NCI-H226 (cell line): ENCODE results near the gene KRTAP10-2.

Experiments
- DNase-seq: peaks from one replicate; pipeline ENCODE4 v3.0.0-alpha.2; 2015

KRTAP10-2 gene

DNA sequence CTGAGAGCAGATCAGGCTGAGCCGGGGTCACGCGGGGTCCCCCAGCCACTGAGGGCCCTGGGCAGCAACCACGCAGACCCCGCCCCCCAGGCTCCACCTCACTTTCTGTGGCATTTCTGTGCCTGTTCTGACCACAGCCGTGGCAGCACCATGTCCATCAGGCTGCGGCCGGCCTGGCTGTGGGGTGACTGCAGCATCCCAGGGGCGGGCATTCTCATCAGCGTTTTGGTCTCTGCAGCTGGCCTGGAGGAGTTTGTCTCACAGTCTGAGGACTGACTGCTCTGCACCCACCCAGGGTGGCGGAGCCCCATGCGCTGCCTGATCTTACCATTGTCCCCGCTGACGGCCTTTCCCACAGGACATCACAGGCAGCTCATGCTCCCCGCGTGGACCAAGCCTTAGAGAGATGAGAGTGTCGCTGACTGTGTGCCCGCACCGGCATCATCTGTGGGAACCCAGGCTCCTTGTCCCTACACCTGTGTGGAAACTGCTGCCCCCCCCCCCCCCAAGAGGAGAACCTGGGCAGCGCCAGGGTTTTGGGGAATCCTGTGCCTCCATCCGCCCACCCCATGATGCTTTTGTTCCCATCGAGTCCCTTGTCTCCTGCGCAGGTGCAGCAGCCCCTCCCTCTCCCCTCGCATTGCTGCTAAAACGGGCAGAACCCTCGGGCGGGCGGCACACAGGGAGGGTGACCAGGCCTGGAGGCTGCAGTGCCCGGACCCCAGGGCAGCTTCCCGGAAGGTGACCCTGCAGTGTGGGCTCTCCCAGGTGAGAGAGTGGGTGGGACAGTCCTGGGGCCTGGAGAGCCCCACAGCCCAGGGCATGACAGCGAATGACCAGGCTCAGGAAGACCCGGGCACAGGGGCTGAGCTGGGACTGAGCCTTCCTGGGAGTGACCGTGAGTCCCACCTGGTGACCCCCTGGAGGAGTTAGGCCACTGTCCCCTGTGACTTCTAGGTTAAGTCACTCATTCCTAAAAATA is 13.1 kb downstream of the KRTAP10-2 start:
- no peak for DNase-seq

DNA sequence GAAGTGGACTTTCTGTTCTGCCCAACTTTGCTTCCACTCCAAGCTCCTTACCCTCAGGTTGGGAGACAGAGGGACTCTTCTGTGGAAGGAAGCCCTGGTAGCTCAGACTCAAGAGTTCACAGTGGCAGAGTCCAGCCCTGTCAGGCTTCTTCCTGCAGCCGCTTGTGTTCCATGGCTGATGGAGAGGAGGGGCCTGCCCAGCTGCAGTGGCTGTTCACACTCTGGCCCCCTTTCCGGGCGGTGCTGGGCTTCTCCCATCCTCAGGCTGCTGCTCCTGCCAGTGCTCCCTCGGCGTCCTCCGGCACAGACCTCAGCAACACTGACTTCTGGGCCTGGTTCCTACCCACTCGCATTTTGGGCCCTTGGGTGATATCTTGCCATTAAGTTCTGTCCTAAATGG is 15.3 kb downstream of the KRTAP10-2 start:
- DNase-seq, result no peak

DNA sequence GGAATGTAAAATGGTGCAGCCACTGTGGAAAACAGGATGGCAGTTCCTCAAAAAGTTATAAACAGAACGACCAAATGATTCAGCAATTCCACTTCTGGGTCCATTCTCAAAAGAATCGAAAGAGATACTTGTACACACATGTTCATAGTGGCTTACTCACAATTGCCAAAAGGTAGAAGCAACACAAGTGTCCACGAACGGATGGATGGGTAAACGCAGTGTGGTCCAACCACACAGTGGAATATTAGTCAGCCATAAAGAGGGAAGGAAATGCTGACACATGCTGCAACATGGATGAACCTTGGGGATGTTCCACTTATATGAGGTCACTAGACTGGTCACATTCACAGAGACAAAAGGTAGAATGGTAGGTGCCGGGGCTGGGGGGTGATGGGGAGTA is 16.6 kb downstream of the KRTAP10-2 start:
- DNase-seq, result no peak

DNA sequence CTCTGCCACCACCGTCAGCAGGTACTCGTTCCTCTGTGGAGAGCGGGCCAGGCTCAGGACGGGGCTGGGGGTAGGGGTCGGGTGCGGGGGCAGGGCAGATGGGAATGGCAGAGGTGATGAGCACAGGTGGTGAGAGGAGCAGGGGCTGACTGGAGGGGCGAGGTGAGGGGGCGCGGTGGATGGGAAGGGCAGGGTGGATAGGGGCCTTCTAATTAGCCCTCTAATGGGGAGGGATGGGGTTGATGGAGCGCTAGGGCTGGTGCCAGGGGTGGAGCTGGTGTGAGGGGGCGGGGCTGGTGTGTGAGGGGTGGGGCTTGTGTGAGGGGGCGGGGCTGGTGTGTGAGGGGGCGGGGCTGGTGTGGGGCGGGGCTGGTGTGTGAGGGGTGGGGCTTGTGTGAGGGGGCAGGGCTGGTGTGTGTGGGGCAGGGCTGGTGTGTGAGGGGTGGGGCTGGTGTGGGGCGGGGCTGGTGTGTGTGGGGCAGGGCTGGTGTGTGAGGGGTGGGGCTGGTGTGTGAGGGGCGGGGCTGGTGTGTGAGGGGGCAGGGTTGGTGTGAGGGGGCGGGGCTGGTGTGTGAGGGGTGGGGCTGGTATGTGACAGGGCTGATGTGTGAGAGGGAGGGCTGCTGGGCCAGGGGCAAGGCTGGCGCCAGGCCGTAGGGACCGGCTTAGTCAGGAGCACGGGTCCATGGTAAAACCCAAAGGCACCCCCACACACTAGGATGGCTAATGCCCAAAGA is 17.2 kb downstream of the KRTAP10-2 start:
- no peak for DNase-seq

DNA sequence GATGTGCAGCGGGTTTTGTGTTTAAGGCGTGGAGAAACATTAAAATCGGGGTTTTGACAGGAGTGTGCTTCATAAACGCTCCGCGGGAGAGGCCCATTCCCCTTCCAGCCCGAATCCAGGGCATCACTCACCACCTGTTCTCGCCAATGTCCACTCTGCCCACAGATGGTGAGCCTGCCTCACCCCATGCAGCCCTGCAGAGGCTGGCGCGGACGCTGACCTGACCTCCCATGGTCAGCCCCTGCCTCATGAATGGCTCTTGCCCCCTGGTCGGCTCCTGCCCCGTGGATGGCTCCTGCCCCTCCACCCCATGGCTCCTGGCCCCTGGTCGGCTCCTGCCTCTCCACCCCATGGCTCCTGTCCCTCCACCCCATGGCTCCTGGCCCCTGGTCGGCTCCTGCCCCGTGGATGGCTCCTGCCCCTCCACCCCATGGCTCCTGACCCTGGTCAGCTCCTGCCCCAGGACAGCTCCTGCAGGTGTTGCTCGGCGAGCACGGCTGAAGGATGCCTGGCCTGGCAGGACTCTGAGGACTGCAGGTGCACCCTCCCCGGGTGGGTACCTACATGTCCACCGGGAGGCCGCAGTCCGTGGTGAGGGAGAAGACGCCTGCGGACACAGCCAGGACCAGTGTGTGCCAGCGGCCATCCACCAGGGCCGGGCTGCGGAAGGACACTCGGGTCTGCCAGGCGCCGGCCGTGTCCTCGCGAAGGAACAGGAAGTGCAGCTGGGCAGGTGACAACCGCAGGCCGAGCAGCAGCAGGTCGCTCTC is 18.0 kb downstream of the KRTAP10-2 start:
- no peak for DNase-seq

DNA sequence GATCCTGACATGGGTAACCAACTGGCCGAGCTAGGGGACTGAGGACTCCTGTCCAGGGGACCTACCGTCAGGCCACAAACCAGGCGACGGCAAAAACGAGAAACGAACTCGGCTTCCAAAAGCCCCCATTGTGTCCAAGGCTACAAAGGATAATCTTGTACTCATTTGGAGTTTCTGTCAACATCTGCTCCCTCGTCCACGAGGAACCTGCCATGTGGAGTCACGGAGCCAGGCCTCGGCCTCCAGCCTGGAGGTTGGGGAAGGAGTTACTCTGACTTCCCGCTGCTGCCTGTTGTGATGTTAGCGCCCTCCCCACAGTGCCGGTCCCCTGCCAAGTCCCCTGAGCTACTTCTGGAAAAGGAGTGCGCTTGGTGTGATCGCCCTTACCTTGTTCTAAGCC is 18.6 kb downstream of the KRTAP10-2 start:
- DNase-seq, result no peak

DNA sequence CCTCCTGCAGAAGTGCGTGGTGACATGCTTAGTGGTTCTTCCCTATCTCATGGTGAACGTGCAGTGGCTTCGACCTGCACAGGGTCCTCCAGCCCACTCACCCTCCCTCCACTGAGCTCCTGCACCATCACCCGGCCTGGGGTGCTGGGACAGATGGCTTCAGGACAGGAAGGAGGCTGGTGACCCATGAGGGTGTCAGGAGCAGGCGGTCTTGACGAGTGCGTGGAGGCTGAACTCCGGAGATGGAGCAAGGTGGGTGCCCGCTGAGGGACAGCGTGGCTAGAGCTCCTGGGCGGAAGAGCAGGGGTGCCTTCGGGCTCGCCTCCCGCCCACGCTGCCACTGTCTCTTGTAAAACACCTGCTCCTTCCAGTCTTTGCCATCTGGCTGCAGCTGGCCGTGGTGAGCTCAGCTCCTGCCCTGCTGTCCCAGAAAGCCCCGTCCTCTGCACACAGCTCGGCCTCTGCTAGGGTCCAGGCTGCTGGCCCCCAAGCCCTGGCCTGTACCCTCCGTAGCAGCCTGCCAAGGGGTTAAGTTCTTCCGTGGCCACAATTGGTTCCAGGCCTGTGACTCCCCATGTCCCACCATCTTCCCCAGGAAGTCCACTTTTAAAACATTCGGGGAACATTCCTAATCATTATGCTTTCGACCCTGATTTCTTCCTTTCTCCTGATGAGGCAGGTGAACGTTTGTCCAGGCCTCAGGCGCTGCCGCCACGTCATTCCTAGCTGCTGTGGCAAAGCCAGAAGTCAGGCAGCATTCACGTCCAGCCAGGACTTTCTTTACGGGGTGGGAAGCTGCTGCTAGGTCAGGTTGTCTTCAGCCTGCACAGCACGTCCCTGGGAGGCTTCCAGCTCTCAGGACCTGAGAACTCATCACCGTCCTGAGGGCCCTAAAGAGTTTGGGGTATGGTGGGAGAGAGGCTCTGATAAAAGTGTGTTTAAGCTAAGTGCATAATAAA is 19.4 kb downstream of the KRTAP10-2 start:
- no peak for DNase-seq

DNA sequence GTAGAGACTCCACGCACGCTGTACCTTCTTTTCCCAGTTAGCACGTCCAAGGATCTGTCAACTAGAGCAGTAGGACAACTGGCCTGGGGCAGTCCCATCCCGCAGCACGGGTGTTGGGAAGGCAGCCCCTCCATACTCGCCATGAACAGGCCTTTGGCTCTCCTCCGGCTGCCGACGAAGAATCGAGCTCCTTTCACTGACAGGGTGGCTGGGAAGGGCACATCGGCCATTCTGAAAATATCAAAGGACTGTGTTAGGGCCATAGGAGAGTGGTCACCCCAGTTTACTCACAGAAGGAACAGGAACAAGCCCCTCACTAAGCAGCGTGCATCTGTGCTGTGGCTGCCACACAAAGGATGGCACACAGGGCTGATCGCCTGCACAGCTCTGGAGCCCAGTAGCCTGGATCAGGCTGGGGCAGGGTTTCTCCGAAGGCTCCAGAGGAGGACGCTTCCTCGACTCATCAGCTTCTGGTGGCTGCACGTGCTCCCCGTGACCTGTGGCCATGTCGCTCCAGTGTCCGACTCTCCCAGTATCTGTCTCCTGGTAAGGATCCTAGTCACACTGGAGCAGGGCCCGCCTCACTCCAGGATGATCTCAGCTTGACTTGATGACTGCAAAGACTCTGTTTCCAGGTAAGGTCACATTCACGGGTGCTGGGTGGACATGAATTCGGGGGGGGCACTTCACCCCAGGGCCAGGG is 20.3 kb downstream of the KRTAP10-2 start:
- DNase-seq, result no peak

DNA sequence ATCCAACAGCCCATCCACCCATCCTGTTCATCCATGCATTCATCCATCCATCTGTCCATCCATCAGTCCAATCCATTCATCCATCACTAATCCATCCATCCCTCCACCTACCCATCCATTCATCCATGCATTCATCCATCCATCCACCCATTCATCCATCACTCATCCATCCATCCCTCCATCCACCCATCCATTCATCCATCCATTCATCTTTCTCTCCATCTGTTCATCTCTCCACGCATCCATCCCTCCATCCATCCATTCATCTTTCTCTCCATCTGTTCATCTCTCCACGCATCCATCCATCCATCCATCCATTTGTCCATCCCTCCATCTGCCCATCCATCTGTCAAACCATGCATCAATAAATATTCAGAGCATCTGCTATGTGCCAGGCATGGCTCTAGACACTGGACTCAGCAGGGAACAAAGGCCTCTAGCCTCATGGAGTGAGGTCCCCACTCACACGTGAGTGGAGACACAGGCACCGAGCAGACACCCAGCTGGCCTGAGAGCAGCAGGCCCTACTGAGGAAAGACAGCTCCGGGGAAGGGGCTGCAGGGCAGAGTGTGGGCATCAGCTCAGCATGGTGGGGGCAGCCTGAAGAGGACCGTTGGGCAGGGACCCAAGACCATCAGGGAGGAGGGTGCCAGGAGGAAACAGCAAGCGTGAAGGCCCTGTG is 20.9 kb downstream of the KRTAP10-2 start:
- DNase-seq, result no peak

DNA sequence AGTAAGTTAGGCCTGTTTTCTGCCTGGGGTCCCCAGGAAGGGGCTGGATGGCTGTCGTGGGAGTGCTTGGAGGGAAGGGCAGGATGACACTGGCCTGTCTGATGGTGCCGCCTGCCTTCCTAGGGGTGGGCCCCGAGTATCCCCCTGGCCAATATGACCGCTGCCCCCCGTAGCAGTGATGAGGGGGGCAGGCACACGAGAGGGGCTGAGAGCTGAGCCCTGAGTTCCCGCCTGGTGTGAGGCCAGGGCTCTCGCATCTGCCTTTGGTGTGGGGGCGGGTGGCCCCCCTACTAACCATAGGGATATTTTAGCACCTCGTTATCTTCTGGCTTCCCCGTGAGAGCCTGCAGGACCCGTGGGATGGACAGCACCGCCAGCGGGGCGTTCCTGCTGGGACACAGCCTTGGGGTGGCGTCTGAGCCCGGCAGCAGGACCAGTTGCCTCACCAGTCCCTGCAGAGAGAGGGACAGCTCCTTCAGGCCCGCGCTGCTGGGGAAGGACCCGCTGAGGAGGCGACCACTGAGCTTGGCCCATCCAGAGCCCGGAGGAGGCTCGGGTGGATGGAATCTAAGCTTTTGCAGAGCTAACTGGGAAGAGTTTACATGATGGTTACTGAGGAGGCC is 21.7 kb downstream of the KRTAP10-2 start:
- DNase-seq, result no peak

DNA sequence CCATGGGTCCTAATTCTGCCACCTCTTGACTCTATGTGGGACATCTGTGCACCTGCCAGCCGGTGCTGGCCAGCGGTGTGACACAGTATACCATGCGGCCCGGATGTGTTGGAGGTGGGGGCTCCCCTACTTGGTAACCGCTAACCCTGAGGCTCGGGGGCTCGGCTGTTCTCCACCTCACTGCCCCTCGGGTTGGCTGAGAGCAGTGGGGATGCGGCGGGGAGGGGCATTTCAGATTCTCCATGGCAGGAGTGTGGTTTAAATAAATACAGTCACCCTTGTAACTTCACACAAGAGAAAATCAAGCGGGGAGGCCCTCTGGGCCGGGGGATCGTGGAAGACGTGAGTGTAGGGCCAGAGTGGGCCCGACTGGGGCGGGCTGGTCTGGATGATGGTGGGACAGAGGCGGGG is 22.3 kb downstream of the KRTAP10-2 start:
- no peak for DNase-seq

DNA sequence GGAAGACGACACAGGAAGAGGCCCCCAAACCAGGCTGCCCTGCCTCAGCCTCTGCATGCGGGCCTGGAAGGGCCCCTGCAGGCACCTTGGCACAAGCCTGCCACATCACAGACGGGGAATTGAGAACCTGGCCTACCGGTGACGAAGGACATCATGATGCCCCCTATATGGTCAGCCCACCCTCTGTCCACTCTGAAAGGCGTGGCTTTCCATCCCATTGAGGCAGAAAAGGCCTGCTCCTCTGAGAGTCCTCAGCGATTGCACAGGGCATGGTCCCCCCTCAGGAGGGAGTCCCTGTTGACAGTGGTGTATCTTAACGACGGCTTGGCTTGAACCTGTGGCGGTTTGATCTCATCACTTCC is 22.7 kb downstream of the KRTAP10-2 start:
- no peak for DNase-seq

DNA sequence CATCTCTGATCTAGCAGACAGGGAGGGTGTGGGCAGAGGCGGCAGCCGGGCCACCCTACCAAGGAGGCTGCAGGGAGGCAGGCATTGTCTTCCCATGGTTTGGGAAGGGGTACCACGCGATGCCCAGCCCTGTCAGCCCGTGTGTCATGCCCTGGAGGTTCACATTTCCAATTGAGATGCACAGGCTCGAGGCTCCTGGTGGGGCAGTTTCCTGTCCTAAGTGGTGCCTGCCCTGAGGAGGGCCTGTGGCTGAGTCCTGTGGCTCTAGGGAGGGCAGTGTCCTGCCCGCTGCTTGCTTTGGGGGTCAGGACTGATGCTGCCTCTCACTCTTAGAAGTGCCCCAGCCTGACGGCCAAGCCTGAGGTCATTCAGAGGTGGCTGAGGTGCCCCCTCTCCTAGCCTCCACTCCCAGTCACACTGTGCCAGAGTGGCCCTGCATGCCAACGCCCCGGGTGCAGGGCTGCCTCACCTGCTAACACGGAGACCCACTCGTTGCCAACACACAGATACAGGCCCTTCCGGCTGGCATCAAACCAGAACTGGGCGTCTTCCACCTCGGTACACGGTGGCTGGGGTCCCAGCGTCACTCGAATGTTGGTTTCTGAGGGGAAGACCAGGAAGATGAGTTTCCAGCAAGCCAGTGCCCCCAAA is 23.2 kb downstream of the KRTAP10-2 start:
- no peak for DNase-seq

DNA sequence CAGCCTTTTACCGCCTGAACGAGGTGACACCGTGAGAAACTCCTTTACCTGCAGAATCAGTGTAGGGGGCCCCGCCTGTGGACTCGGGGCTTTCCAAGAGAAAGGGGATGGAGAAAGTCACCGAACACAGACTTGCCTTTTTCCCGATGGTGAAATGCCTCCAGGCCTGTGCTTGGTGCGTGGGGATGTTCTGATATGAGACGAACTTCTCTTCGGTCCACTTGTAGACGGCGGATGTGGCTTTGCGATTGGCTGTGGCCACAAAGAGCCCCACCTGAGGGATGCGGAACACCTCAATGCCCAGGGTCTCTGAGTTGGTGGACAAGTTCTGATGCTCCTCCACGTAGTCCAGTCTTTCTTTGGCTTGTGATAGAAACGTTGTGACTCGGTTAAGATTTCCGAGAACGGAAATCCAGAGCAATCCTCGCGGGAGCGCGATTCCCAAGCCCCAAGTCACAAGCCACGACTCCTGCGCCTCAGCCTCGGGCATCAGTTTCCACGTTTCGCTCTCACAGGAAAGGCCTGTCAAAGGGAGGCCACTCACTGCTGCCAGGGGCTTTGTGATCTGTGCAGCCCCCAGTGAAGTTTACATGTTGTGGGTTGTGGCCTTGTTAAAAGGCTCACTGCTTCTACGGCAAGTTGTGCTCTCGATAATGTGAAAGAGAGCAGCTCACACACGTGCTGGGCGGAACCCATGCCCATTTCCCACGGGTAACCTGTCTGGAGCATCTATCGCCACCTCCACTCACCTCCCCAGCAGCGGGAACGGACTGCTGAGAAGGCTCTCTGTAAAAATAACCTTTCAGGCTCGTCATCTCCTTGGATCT is 23.9 kb downstream of the KRTAP10-2 start:
- DNase-seq, result no peak

DNA sequence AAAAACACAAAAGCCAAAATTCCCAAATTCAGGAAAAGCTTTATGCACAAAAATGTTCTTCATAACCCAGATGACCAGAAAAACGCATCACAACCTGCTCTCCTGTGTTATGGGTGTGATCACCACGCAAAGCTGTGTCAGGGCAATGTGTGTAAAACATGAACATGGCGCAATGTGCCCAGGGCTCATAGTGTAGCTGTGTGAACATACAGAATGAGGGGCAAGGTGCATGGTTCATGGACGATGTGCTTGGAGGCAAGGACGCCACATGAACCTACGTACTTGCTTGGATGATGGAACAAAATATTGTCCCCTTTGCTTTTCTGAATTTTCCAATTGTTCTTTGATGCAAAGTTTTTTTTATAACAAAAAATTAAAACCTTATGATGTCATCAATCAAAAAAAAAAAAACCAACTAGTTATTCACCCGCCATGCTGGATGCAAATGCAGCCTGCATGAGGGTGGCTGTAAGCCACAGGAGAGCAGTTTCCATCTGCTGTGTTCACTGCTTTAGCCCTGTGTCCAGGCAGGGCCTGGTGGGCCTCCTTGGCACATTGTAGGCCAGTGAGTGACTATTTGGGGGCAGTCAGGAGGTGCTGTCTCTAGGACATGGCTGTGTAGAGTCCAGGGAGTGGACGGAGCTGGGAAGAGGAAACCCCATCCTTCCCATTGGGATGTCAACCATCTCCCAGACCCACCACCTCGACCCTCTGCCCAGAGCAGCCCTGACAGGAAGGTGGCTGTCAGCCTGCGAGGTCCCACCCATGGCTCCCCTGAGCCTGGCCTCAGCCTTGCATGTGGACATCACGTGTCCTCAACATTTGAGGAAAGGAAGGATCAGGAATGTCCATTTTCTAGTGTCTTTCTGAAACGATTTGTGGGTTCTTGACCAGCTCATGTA is 25.0 kb downstream of the KRTAP10-2 start:
- no peak for DNase-seq

DNA sequence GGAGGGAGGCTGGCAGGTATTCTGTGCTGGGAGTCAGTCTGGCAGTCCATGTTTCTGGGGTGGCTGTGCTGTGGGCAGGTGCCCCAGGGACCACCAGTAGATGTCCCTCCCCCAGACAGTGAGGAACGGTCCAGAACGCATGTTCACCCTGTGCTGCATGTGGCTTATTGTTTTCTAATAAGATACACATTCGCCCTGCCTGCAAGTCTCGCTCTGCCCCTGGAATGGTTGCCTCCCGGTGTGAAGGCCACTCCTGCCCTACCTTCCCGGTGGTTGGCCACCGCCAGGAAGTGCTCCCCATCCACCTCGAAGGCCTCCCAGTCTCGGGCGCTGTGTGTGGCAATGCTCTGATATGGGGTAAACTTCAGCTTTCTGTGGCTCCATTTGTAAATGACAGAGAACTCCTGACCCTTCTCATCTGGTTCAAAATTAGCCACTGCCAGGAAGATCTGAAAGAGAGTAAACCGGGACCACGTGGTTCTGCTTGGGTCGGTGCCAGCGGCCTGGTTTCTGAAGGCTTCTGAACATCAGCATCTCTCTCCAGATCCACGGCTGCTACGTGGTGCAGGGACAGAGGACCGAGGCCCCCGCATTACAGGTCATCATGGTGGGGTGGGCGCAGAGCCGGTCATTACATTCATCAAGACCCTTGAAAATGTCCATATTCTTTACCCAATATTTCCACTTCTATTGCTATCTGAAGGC is 25.8 kb downstream of the KRTAP10-2 start:
- DNase-seq, result no peak
